ENCODE results near the gene BGN.

GRCh38 chrX:153526801-153527200 lies 32.0 kb downstream of the BGN start:
- TF ChIP-seq CTCF (conservative IDR thresholded peaks at IDR 0.05; ENCODE audit: low read depth, low read length) (no peak), EZH2 (IDR thresholded peaks at IDR 0.05; ENCODE audit: low read length, unreplicated experiment) (no peak), EZH2phosphoT487 (IDR thresholded peaks at IDR 0.05; ENCODE audit: borderline replicate concordance, low read length) (no peak)
